Measurements from ENCODE around the gene CALN1. TPM values are rescaled to one million over a fixed set of nuclear protein-coding genes. Genes with fewer than 3 reads are reported as not detected.

Gene CALN1
- total and polyA plus RNA-seq, 9 of the 15 experiments (the other 6 are each of a cell fraction or from before 2014, with no cell fraction given) = 1.4 to 7.5 (median 3.3) TPM

- no TSS peak for BruUV-seq (replicated peaks)
- Histone ChIP-seq H3K4me3 (no peak overlapping the region), H4K20me1 (replicated peaks; ENCODE audit: control insufficient read depth, insufficient read depth, low read length) (no peaks in the 10 kb centered on the region; the same call in 1 of the 2 replicates), H2AFZ (ENCODE audit: low read depth, low read length) (no peak overlapping the region), H3K9me1 (ENCODE audit: control insufficient read depth, insufficient read depth, low read length) (no peaks in the 10 kb centered on the region), H3K79me2 (ENCODE audit: control insufficient read depth, insufficient read depth, low read length) (no peaks in the 10 kb centered on the region), H3K4me1 (replicated peaks in 1 of 2; ENCODE audit: control insufficient read depth in 2 of 2, insufficient read depth in 2 of 2, low read length in 2 of 2) (no peaks in the 10 kb centered on the region), H3K4me2 (ENCODE audit: insufficient read depth, low read length) (no peak overlapping the region), H3K27me3 (ENCODE audit: control insufficient read depth in 2 of 2, insufficient read depth in 2 of 2, low read length in 2 of 2) (no peaks in the 10 kb centered on the region), H3K27ac (ENCODE audit: extremely low read depth, low read depth, low read length) (no peak overlapping the region), H3K36me3 (ENCODE audit: control insufficient read depth, insufficient read depth, low read length) (no peaks in the 10 kb centered on the region), H3K9ac (ENCODE audit: insufficient read depth in 1 of 2, low read depth in 2 of 2, low read length in 2 of 2) (no peak overlapping the region), H3K9me3 (replicated peaks; ENCODE audit: control insufficient read depth, insufficient read depth, low read depth, low read length) (no peaks in the 10 kb centered on the region)
- ATAC-seq (no peak), FAIRE-seq (no peak), DNase-seq (ENCODE audit: extremely low read depth in 1 of 4, low spot score in 3 of 4) (no peak)
- in situ Hi-C loops (cut with MboI) = no loop called here
- 5% methylated on average over 7 of the region's 7 CpGs for WGBS (ENCODE audit: insufficient coverage, low coverage, missing lambda C conversion rate)
- POLR2A ChIA-PET = no interaction called here
- CTCF ChIA-PET (ENCODE audit: low intra/inter-chr PET ratio) = no interaction called here
- intact Hi-C loops (cut with micrococcal nuclease) = no loop called here
- TF ChIP-seq ZNF57 (CRISPR knock-in tag; IDR thresholded peaks at IDR 0.05) (no peak), POLR2B (IDR thresholded peaks at IDR 0.05; ENCODE audit: low read depth, partially characterized antibody) (no peak), SETDB1 (IDR thresholded peaks at IDR 0.05; ENCODE audit: low read length) (no peak), ZNF695 (CRISPR knock-in tag; IDR thresholded peaks at IDR 0.05) (no peak), NFRKB (IDR thresholded peaks at IDR 0.05; ENCODE audit: low read depth) (no peak), JUNB (CRISPR knock-in tag; conservative IDR thresholded peaks at IDR 0.05) (no peak), ZNF431 (CRISPR knock-in tag; IDR thresholded peaks at IDR 0.05) (no peak), RHOXF2B (CRISPR knock-in tag; conservative IDR thresholded peaks at IDR 0.05) (no peak), ZNF407 (IDR thresholded peaks at IDR 0.05; ENCODE audit: low read depth) (no peak), RNF219 (CRISPR knock-in tag; IDR thresholded peaks at IDR 0.05) (no peak), HEY1 (CRISPR knock-in tag; IDR thresholded peaks at IDR 0.05; ENCODE audit: borderline replicate concordance) (no peak), ESRRA (IDR thresholded peaks at IDR 0.05; ENCODE audit: borderline replicate concordance, low read depth) (no peak), ZSCAN29 (IDR thresholded peaks at IDR 0.05) (no peak)
Measured at GRCh38 chr7:72152161-72153131, 259.7 kb downstream of the CALN1 start.
